ENCODE data around the gene CUL1. TPM values are rescaled to one million over a fixed set of nuclear protein-coding genes. Genes with fewer than 3 reads are reported as not detected.

The CUL1 gene
- total and polyA plus RNA-seq, 2 donors (not counting 3 experiments of a cell fraction or from before 2014, with no cell fraction given): 25.7 to 50.2 TPM

- no peaks in the 10 kb centered on the region for H3K79me2 ChIP-seq (ENCODE audit: control insufficient read depth, insufficient read depth, low read length)
- no peaks in the 10 kb centered on the region for H3K9me1 ChIP-seq (replicated peaks; ENCODE audit: control insufficient read depth, extremely low read depth, insufficient read depth, low read length)
- CTCF ChIA-PET: no interaction called here
- dilution Hi-C loops (cut with MboI; ENCODE audit: extremely low pct_ligation_motif_present, low sequenced_read_pairs): no loop called here
- H3K4me3 ChIP-seq (replicated peaks in 1 of 3; ENCODE audit: insufficient read depth in 1 of 3, low read depth in 1 of 3, low read length in 3 of 3): no peak overlapping the region
- FAIRE-seq (no peak), DNase-seq (ENCODE audit: low read depth, low spot score) (no peak)
- no peaks in the 10 kb centered on the region for H4K20me1 ChIP-seq (replicated peaks; ENCODE audit: control insufficient read depth, extremely low read depth, insufficient read depth, low read length)
- no peaks in the 10 kb centered on the region for H3K4me1 ChIP-seq (ENCODE audit: control insufficient read depth, extremely low read depth, insufficient read depth, low read length)
- no TSS peak for BruUV-seq (replicated peaks)
- H3K4me2 ChIP-seq (ENCODE audit: insufficient read depth, low read length): no peak overlapping the region
- H3K9ac ChIP-seq (replicated peaks; ENCODE audit: extremely low read depth, insufficient read depth, low read length): no peak overlapping the region
- H3K36me3 ChIP-seq (ENCODE audit: control insufficient read depth in 2 of 2, extremely low read depth in 1 of 2, insufficient read depth in 2 of 2, low read length in 2 of 2): no peaks in the 10 kb centered on the region
- no peaks in the 10 kb centered on the region for H3K9me3 ChIP-seq (replicated peaks; ENCODE audit: control insufficient read depth, insufficient read depth, low read length)
- H3K27ac ChIP-seq (ENCODE audit: insufficient read depth, low read depth, low read length): no peak overlapping the region
- no peaks in the 10 kb centered on the region for H3K27me3 ChIP-seq (ENCODE audit: control insufficient read depth in 2 of 2, insufficient read depth in 2 of 2, low read length in 2 of 2)
- no peak overlapping the region for H2AFZ ChIP-seq (ENCODE audit: low read depth, low read length)
- TF ChIP-seq GATA2 (IDR thresholded peaks at IDR 0.05; ENCODE audit: insufficient read depth, insufficient read length, low read depth, low read length) (no peak), FOS (IDR thresholded peaks at IDR 0.05; ENCODE audit: borderline replicate concordance, insufficient read depth, low read length) (no peak), EZH2 (IDR thresholded peaks at IDR 0.05; ENCODE audit: borderline replicate concordance, low read depth, low read length, severe bottlenecking) (no peak), JUN (IDR thresholded peaks at IDR 0.05; ENCODE audit: borderline replicate concordance, insufficient read depth, insufficient read length, low read depth) (no peak), POLR2AphosphoS5 (IDR thresholded peaks at IDR 0.05; ENCODE audit: insufficient read depth, low read depth, low read length) (no peak), MYC (IDR thresholded peaks at IDR 0.05; ENCODE audit: low read depth, low read length) (no peak), CTCF (IDR thresholded peaks at IDR 0.05; ENCODE audit: extremely low read depth in 1 of 2, insufficient read depth in 1 of 2, low read depth in 1 of 2, low read length in 2 of 2) (no peak), POLR2A (IDR thresholded peaks at IDR 0.05; ENCODE audit: low read depth, low read length) (no peak), MAX (IDR thresholded peaks at IDR 0.05; ENCODE audit: insufficient read depth, insufficient read length) (no peak)
- intact Hi-C loops (cut with micrococcal nuclease): no loop called here
- POLR2A ChIA-PET: no interaction called here
These were observed 48.4 kb upstream of the CUL1 start for GRCh38 chr7:148650232-148650858.
